ENCODE results near the gene BSPRY. TPM values are rescaled to one million over a fixed set of nuclear protein-coding genes. Genes with fewer than 3 reads are reported as not detected.

BSPRY gene
- total RNA-seq, 2 donors from 2014 or later = 14.1 to 17.9 TPM

DNA sequence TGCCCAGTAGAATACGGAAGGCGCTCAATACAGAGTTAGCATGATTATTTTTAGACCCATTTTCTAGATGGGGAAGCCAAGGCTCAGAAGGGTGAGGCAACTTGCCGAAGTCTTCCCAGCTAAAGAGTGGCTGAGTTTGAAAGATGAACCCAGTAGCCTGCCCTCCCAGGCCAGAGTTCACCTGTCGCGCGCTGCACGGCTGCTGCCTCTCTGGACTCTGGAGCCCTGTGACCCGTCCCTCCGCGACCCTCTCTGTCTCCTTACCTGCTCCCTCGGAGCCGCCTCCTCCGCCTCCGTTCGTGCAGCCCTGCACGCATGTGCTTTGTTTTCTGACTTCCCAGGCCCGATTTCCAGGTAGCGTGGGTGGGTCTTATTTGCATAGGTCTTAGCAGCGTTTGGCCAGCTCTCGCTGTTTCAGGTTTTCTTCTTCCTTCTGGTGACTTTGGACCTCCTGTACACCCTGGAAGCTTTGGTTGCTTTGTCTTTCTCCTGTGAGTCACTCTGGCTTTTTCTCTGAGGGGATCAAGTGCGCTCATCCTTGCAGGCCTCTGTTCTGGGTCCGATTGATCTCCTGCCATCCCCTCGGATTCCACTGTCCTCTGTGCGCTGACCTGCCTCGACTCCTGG, 46.4 kb upstream of the BSPRY start, which contains the start of gene RNF183:
Gene RNF183, minus strand, starts transcription at position 585 of the 627 bp plus-strand sequence. CDS start 5,192 bp downstream, outside the sequence.
- no peaks in the 10 kb centered on the region for H3K9me3 ChIP-seq (ENCODE audit: control insufficient read depth, low read length)
- peak; percentile 49 for DNase-seq
- no peak within 1 kb of the TSS for H3K27ac ChIP-seq (ENCODE audit: low read depth, low read length)
- TF ChIP-seq, protein P1, sequence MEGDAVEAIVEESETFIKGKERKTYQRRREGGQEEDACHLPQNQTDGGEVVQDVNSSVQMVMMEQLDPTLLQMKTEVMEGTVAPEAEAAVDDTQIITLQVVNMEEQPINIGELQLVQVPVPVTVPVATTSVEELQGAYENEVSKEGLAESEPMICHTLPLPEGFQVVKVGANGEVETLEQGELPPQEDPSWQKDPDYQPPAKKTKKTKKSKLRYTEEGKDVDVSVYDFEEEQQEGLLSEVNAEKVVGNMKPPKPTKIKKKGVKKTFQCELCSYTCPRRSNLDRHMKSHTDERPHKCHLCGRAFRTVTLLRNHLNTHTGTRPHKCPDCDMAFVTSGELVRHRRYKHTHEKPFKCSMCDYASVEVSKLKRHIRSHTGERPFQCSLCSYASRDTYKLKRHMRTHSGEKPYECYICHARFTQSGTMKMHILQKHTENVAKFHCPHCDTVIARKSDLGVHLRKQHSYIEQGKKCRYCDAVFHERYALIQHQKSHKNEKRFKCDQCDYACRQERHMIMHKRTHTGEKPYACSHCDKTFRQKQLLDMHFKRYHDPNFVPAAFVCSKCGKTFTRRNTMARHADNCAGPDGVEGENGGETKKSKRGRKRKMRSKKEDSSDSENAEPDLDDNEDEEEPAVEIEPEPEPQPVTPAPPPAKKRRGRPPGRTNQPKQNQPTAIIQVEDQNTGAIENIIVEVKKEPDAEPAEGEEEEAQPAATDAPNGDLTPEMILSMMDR (conservative IDR thresholded peaks at IDR 0.05) = no peak
- no peaks in the 10 kb centered on the region for H3K36me3 ChIP-seq (ENCODE audit: control insufficient read depth, insufficient read depth, low read length)
- H3K27me3 Mint-ChIP-seq (ENCODE audit: insufficient read depth) = no peaks in the 10 kb centered on the region
- H3K27ac Mint-ChIP-seq = no peak within 1 kb of the TSS
- H3K9me3 Mint-ChIP-seq = no peaks in the 10 kb centered on the region
- H3K4me1 ChIP-seq (ENCODE audit: control insufficient read depth, insufficient read depth, low read length) = no peaks in the 10 kb centered on the region
- H3K4me1 Mint-ChIP-seq = peaks cover 5% of the 10 kb centered on the region
- no peak within 1 kb of the TSS for H3K4me3 Mint-ChIP-seq
- no peak within 1 kb of the TSS for H3K4me3 ChIP-seq (ENCODE audit: low read length)
- WGBS, 2 experiments (ENCODE audit: insufficient coverage in 1 of 2, insufficient read length in 1 of 2) = 90 to 94% methylated on average over 21 to 25 of the region's 25 CpGs
- no peaks in the 10 kb centered on the region for H3K27me3 ChIP-seq (ENCODE audit: control insufficient read depth, insufficient read depth, low read length, poor library complexity, severe bottlenecking)
- no peak within 1 kb of the TSS for H3K9ac ChIP-seq (ENCODE audit: extremely low read depth, low read length, poor library complexity, severe bottlenecking)
- no peaks in the 10 kb centered on the region for H3K36me3 Mint-ChIP-seq (ENCODE audit: low read depth)

DNA sequence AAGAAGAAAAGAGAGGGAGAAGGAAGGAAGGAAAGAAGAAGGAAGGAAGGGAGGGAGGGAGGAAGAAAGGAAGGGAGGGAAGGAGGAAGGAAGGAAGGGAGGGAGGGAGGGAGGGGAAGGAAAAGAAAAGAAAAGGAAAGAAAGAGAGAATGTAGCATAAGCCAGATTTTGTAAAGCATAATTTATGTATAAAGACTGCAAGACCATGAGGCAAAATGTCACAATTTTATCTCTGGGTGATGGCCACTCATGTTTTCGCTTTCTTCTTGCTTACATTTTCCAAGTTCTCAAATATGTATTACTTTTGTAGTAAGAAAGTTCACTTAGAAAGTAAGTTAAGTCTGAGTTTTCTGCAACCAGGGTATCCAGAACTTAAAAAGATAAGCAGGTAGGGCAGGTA, 42.8 kb upstream of the BSPRY start:
- TF ChIP-seq, protein P1 (conservative IDR thresholded peaks at IDR 0.05) = no peak
- H3K27ac Mint-ChIP-seq = no peak overlapping the region
- no peaks in the 10 kb centered on the region for H3K27me3 Mint-ChIP-seq (ENCODE audit: insufficient read depth)
- Histone ChIP-seq H3K9ac (ENCODE audit: extremely low read depth, low read length, poor library complexity, severe bottlenecking) (no peak overlapping the region), H3K27me3 (ENCODE audit: control insufficient read depth, insufficient read depth, low read length, poor library complexity, severe bottlenecking) (no peaks in the 10 kb centered on the region), H3K4me3 (ENCODE audit: low read length) (no peak overlapping the region), H3K4me1 (ENCODE audit: control insufficient read depth, insufficient read depth, low read length) (no peaks in the 10 kb centered on the region), H3K27ac (ENCODE audit: low read depth, low read length) (no peak overlapping the region), H3K36me3 (ENCODE audit: control insufficient read depth, insufficient read depth, low read length) (no peaks in the 10 kb centered on the region), H3K9me3 (ENCODE audit: control insufficient read depth, low read length) (no peaks in the 10 kb centered on the region)
- no peak for DNase-seq
- peaks cover 5% of the 10 kb centered on the region for H3K4me1 Mint-ChIP-seq
- 100% methylated on average over 1 of the region's 1 CpG; no CpG with 5 or more reads in 1 of the 2 experiments for WGBS, 2 experiments (ENCODE audit: insufficient coverage in 1 of 2, insufficient read length in 1 of 2)
- no peaks in the 10 kb centered on the region for H3K36me3 Mint-ChIP-seq (ENCODE audit: low read depth)
- H3K4me3 Mint-ChIP-seq = no peak overlapping the region
- no peaks in the 10 kb centered on the region for H3K9me3 Mint-ChIP-seq

DNA sequence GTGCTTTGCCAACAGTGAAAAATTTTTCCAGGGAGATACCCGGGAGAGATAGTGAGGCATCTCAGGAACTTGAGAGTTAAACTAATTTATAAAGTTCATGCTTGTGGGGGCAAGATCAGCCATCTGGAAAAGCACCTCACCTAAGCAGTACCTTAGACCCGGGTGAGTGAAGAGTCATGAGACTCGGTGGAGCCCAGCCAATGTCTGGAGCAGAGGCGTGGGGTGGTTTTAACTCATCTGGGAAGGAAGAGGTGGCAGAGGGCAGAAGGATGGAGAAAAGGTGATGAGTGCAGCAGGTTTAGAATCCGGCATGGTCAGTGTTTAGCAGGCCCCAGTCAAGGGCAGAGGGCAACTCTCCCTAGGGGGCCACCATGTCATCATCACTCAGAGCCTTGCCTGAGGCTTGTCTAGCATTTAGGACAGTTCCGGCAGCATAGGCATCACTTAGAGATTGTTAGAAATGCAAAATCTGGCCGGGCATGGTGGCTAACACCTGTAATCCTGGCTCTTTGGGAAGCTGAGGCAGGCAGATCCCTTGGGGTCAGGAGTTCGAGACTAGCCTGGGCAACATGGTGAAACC, 41.9 kb upstream of the BSPRY start:
- H3K36me3 ChIP-seq (ENCODE audit: control insufficient read depth, insufficient read depth, low read length) = no peaks in the 10 kb centered on the region
- no peak overlapping the region for H3K9ac ChIP-seq (ENCODE audit: extremely low read depth, low read length, poor library complexity, severe bottlenecking)
- H3K4me1 Mint-ChIP-seq = peaks cover 5% of the 10 kb centered on the region
- no peak overlapping the region for H3K4me3 ChIP-seq (ENCODE audit: low read length)
- H3K27me3 ChIP-seq (ENCODE audit: control insufficient read depth, insufficient read depth, low read length, poor library complexity, severe bottlenecking) = no peaks in the 10 kb centered on the region
- no peak for DNase-seq
- no peaks in the 10 kb centered on the region for H3K9me3 ChIP-seq (ENCODE audit: control insufficient read depth, low read length)
- no peak overlapping the region for H3K27ac Mint-ChIP-seq
- H3K27me3 Mint-ChIP-seq (ENCODE audit: insufficient read depth) = no peaks in the 10 kb centered on the region
- H3K9me3 Mint-ChIP-seq = no peaks in the 10 kb centered on the region
- H3K36me3 Mint-ChIP-seq (ENCODE audit: low read depth) = no peaks in the 10 kb centered on the region
- 82 to 86% methylated on average over 7 to 8 of the region's 8 CpGs for WGBS, 2 experiments (ENCODE audit: insufficient coverage in 1 of 2, insufficient read length in 1 of 2)
- TF ChIP-seq, protein P1 (conservative IDR thresholded peaks at IDR 0.05) = no peak
- H3K4me1 ChIP-seq (ENCODE audit: control insufficient read depth, insufficient read depth, low read length) = no peaks in the 10 kb centered on the region
- no peak overlapping the region for H3K27ac ChIP-seq (ENCODE audit: low read depth, low read length)
- no peak overlapping the region for H3K4me3 Mint-ChIP-seq
